GM23338 (cell line): ENCODE results near the gene IL1RL1. TPM values are rescaled to one million over a fixed set of nuclear protein-coding genes. Genes with fewer than 3 reads are reported as not detected.

Experiments used
- ATAC-seq: fragments of 200-7000 bp; cut with Tn5 transposase; 3 replicates; pipeline ENCODE4 v1.9.1; 2020
- DNase-seq: peaks from one replicate; pipeline ENCODE4 v3.0.0-alpha.2; 2015; ENCODE audit warnings: low spot score
- H2AFZ ChIP-seq: fragments of 200-600 bp; sonication (generic); 2 replicates; pipeline ENCODE4 v1.8.0; 2016; ENCODE audit warnings: antibody characterized with exemption, mild to moderate bottlenecking, moderate library complexity
- H3F3A ChIP-seq: fragments of 200-600 bp; sonication (generic); replicated peaks from 2 replicates; pipeline ENCODE4 v1.8.0; 2017; ENCODE audit warnings: antibody characterized with exemption, mixed run types, low read depth
- H3K27ac ChIP-seq: fragments of 200-600 bp; sonication (generic); 2 replicates; pipeline ENCODE4 v1.6.1; 2016; ENCODE audit warnings: low read depth
- H3K27me3 ChIP-seq: fragments of 200-600 bp; sonication (generic); 2 replicates; pipeline ENCODE4 v1.8.0; 2016; ENCODE audit warnings: mild to moderate bottlenecking, mixed run types, moderate library complexity; ENCODE audit not compliant: insufficient read depth
- H3K36me3 ChIP-seq: fragments of 200-600 bp; sonication (generic); 2 replicates; pipeline ENCODE4 v1.8.0; 2016; ENCODE audit warnings: mild to moderate bottlenecking; ENCODE audit not compliant: insufficient read depth
- H3K4me1 ChIP-seq: fragments of 200-600 bp; sonication (generic); 2 replicates; pipeline ENCODE4 v1.8.0; 2016; ENCODE audit warnings: mild to moderate bottlenecking, moderate library complexity; ENCODE audit not compliant: insufficient read depth
- H3K4me2 ChIP-seq: fragments of 200-600 bp; sonication (generic); 2 replicates; pipeline ENCODE4 v1.7.1; 2017; ENCODE audit warnings: mixed run types
- H3K4me3 ChIP-seq: fragments of 200-600 bp; sonication (generic); 2 replicates; pipeline ENCODE4 v1.6.1; 2016; ENCODE audit warnings: mixed run types
- H3K79me2 ChIP-seq: fragments of 200-600 bp; sonication (generic); replicated peaks from 2 replicates; pipeline ENCODE4 v1.8.0; 2017; ENCODE audit warnings: mild to moderate bottlenecking; ENCODE audit not compliant: insufficient read depth
- H3K9me2 ChIP-seq: fragments of 200-600 bp; sonication (generic); 2 replicates; pipeline ENCODE4 v1.8.0; 2017; ENCODE audit not compliant: insufficient read depth
- H4K20me1 ChIP-seq: fragments of 200-600 bp; sonication (generic); replicated peaks from 2 replicates; pipeline ENCODE4 v1.8.0; 2017; ENCODE audit warnings: mild to moderate bottlenecking; ENCODE audit not compliant: insufficient read depth
- H3K27ac Mint-ChIP-seq: 2 replicates; pipeline ENCODE4 v1.8.0; 2020; ENCODE audit warnings: inconsistent platforms, mild to moderate bottlenecking, moderate library complexity, mixed read lengths
- H3K27me3 Mint-ChIP-seq: 3 replicates; pipeline ENCODE4 v1.8.0; 2022; ENCODE audit warnings: low read depth, mild to moderate bottlenecking, moderate library complexity, mixed read lengths, inconsistent platforms; ENCODE audit not compliant: insufficient read depth, poor library complexity
- H3K36me3 Mint-ChIP-seq: 3 replicates; pipeline ENCODE4 v1.8.0; 2021; ENCODE audit warnings: low read depth, mild to moderate bottlenecking, inconsistent platforms, moderate library complexity, mixed read lengths
- H3K4me1 Mint-ChIP-seq: 3 replicates; pipeline ENCODE4 v1.8.0; 2020; ENCODE audit warnings: mild to moderate bottlenecking, inconsistent platforms, mixed read lengths
- H3K4me3 Mint-ChIP-seq: 3 replicates; pipeline ENCODE4 v1.8.0; 2021; ENCODE audit warnings: moderate library complexity, mild to moderate bottlenecking, inconsistent platforms, mixed read lengths
- H3K9me3 Mint-ChIP-seq: 3 replicates; pipeline ENCODE4 v1.8.0; 2020; ENCODE audit warnings: moderate library complexity, mild to moderate bottlenecking, inconsistent platforms, mixed read lengths
- CREB1 ChIP-seq: fragments of 250-450 bp; sonication (Bioruptor Pico); IDR thresholded peaks from 2 replicates; pipeline ENCODE4 v1.5.0; 2020; ENCODE audit warnings: low read depth, mild to moderate bottlenecking, moderate library complexity
- CTCF ChIP-seq, 2 experiments: fragments of 200-600 bp in 1 of 2; sonication (generic) in 1 of 2; conservative IDR thresholded peaks; 2 replicates each; pipeline versions ENCODE4 v1.5.1 to v1.6.1; 2016 to 2017; ENCODE audit warnings: antibody characterized with exemption in 2 of 2, low read depth in 2 of 2, mild to moderate bottlenecking in 2 of 2, moderate library complexity in 1 of 2
- ETS1 ChIP-seq: IDR thresholded peaks from 2 replicates; pipeline ENCODE4 v1.6.1; 2016; ENCODE audit warnings: antibody characterized with exemption
- EZH2 ChIP-seq: fragments of 200-600 bp; sonication (generic); IDR thresholded peaks from one replicate; pipeline ENCODE4 v1.8.0; 2017; ENCODE audit warnings: antibody characterized with exemption, mild to moderate bottlenecking, low read depth; ENCODE audit not compliant: unreplicated experiment
- EZH2phosphoT487 ChIP-seq: fragments of 200-600 bp; sonication (generic); IDR thresholded peaks from one replicate; pipeline ENCODE4 v1.8.1; 2018; ENCODE audit warnings: antibody characterized with exemption; ENCODE audit not compliant: unreplicated experiment
- JUNB ChIP-seq: IDR thresholded peaks from one replicate; pipeline ENCODE4 v1.6.1; 2016; ENCODE audit warnings: antibody characterized with exemption; ENCODE audit not compliant: unreplicated experiment
- NANOG ChIP-seq: IDR thresholded peaks from 2 replicates; pipeline ENCODE4 v1.6.1; 2016; ENCODE audit warnings: antibody characterized with exemption, borderline replicate concordance
- POLR2AphosphoS5 ChIP-seq: IDR thresholded peaks from 2 replicates; pipeline ENCODE4 v1.6.1; 2016; ENCODE audit warnings: antibody characterized with exemption, low read depth
- REST ChIP-seq: IDR thresholded peaks from one replicate; pipeline ENCODE4 v1.6.1; 2018; ENCODE audit warnings: antibody characterized with exemption; ENCODE audit not compliant: unreplicated experiment
- STAT1 ChIP-seq: IDR thresholded peaks from one replicate; pipeline ENCODE4 v1.6.1; 2016; ENCODE audit warnings: antibody characterized with exemption; ENCODE audit not compliant: unreplicated experiment
- ZNF114 ChIP-seq: fragments of 250-450 bp; sonication (Bioruptor Pico); IDR thresholded peaks from 2 replicates; pipeline ENCODE4 v1.5.0; 2020; ENCODE audit warnings: mild to moderate bottlenecking, moderate library complexity
- ZNF331 ChIP-seq: fragments of 250-450 bp; sonication (Bioruptor Pico); IDR thresholded peaks from 2 replicates; pipeline ENCODE4 v1.5.0; 2020; ENCODE audit warnings: low read depth, mild to moderate bottlenecking, moderate library complexity
- ZNF462 ChIP-seq: fragments of 250-450 bp; sonication (Bioruptor Pico); IDR thresholded peaks from 2 replicates; pipeline ENCODE4 v1.5.0; 2020; ENCODE audit warnings: mild to moderate bottlenecking, moderate library complexity
- polyA plus RNA-seq: library from polyadenylated mRNA; unstranded; fragments of >200 nt; fragmentation: Nextera tagmentation; extraction: Ambion mirVana; gene quantifications from 2 replicates; pipeline ENCODE4 v1.2.1, GENCODE V29; 2016
- total RNA-seq: library from RNA; depleted of rRNA; stranded (reverse); fragments of >200 nt; shearing (Covaris generic); gene quantifications from 2 replicates; pipeline ENCODE4 v1.2.3, GENCODE V29; 2014

Gene IL1RL1
- total and polyA plus RNA-seq, 2 experiments from 2014 or later: not detected

GRCh38 chr2:102340778-102341177 is 29.4 kb downstream of the IL1RL1 start:
- H3K27ac Mint-ChIP-seq: no peak overlapping the region
- no peaks in the 10 kb centered on the region for H3F3A ChIP-seq
- no peaks in the 10 kb centered on the region for H3K27me3 ChIP-seq
- H3K4me1 ChIP-seq: no peaks in the 10 kb centered on the region
- H3K36me3 Mint-ChIP-seq: no peaks in the 10 kb centered on the region
- TF ChIP-seq CREB1 (CRISPR knock-in tag) (no peak), ZNF331 (no peak), EZH2phosphoT487 (no peak), CTCF (conservative IDR thresholded peaks at IDR 0.05; ENCODE audit: low read depth in 2 of 2) (no peak), EZH2 (no peak), POLR2AphosphoS5 (no peak), ETS1 (no peak), ZNF114 (CRISPR knock-in tag) (no peak), ZNF462 (no peak), REST (no peak), JUNB (no peak), NANOG (no peak), STAT1 (no peak)
- no peak overlapping the region for H2AFZ ChIP-seq
- H3K4me2 ChIP-seq: no peak overlapping the region
- no peaks in the 10 kb centered on the region for H3K27me3 Mint-ChIP-seq
- H3K4me3 Mint-ChIP-seq: no peak overlapping the region
- H3K4me3 ChIP-seq: no peak overlapping the region
- H3K36me3 ChIP-seq: no peaks in the 10 kb centered on the region
- H3K9me3 Mint-ChIP-seq: no peaks in the 10 kb centered on the region
- no peaks in the 10 kb centered on the region for H4K20me1 ChIP-seq
- no peak for DNase-seq
- no peaks in the 10 kb centered on the region for H3K79me2 ChIP-seq
- ATAC-seq: no peak
- no peak overlapping the region for H3K27ac ChIP-seq
- no peaks in the 10 kb centered on the region for H3K9me2 ChIP-seq
- no peaks in the 10 kb centered on the region for H3K4me1 Mint-ChIP-seq
